HG02973 (cell line): ENCODE results near the gene CTSW.
"Not testable (repeated sequence)": the region's sequence is repeated elsewhere in the genome, so short reads cannot be mapped to it uniquely, and the experiment has no call there.

ENCODE experiments used
- ATAC-seq: cut with Tn5 transposase; IDR thresholded peaks from one replicate; pipeline ENCODE4 v1.9.1; 2021; ENCODE audit warnings: moderate library complexity; ENCODE audit not compliant: unreplicated experiment

The CTSW gene

GRCh38 chr11:65883786-65884715 is 4.4 kb downstream of the CTSW start:
- no peak for ATAC-seq

GRCh38 chr11:65884716-65885092 is 5.1 kb downstream of the CTSW start:
- no peak for ATAC-seq

- no peak for ATAC-seq
Observed at GRCh38 chr11:65885231-65885630, 5.6 kb downstream of the CTSW start.

GRCh38 chr11:65885808-65886536 is 6.3 kb downstream of the CTSW start:
- no peak for ATAC-seq

- no peak for ATAC-seq
Observed at GRCh38 chr11:65886826-65887722, 7.4 kb downstream of the CTSW start.

- no peak for ATAC-seq
Observed at GRCh38 chr11:65887723-65888162, 8.1 kb downstream of the CTSW start.

GRCh38 chr11:65888163-65888814 is 8.7 kb downstream of the CTSW start, which contains the start of gene FIBP:
Gene FIBP (minus strand): TSS chr11:65888471. CDS start chr11:65888418, 53 bp downstream.
- peak; percentile 43 for ATAC-seq

GRCh38 chr11:65890324-65891218 is 10.9 kb downstream of the CTSW start, which contains the start of gene CCDC85B:
Gene CCDC85B (plus strand): TSS chr11:65890673. CDS start chr11:65890784, 111 bp downstream.
- peak; percentile 38 for ATAC-seq

GRCh38 chr11:65891219-65892136 is 11.8 kb downstream of the CTSW start:
- ATAC-seq, result no peak

- not testable (repeated sequence) for ATAC-seq
Observed at GRCh38 chr11:65892137-65892540, 12.5 kb downstream of the CTSW start.

GRCh38 chr11:65892661-65893317 is 13.2 kb downstream of the CTSW start:
- ATAC-seq, result no peak

GRCh38 chr11:65894034-65894591 is 14.5 kb downstream of the CTSW start:
- ATAC-seq, result no peak

GRCh38 chr11:65895482-65895981 is 15.9 kb downstream of the CTSW start:
- ATAC-seq, result no peak

- no peak for ATAC-seq
Observed at GRCh38 chr11:65896034-65896999, 16.7 kb downstream of the CTSW start.

GRCh38 chr11:65897020-65897471 is 17.4 kb downstream of the CTSW start:
- no peak for ATAC-seq
